ENCODE data around the gene HIF1A. TPM values are rescaled to one million over a fixed set of nuclear protein-coding genes. Genes with fewer than 3 reads are reported as not detected.

The HIF1A gene
- total and polyA plus RNA-seq, 9 donors = 51.8 to 86.7 (median 59.1) TPM

- WGBS (ENCODE audit: insufficient coverage) = 80% methylated on average over 1 of the region's 3 CpGs
- peak; percentile 18 for DNase-seq
- peak overlapping the region; percentile 17 for H3K27ac ChIP-seq (ENCODE audit: low read length)
- H3K27me3 ChIP-seq (ENCODE audit: control insufficient read depth, insufficient read depth, low read length) = no peaks in the 10 kb centered on the region
- no peaks in the 10 kb centered on the region for H3K36me3 ChIP-seq (ENCODE audit: control insufficient read depth, insufficient read depth, low read length)
- no peaks in the 10 kb centered on the region for H3K4me1 ChIP-seq (ENCODE audit: control insufficient read depth, insufficient read depth, low read length)
- no peak overlapping the region for H3K4me3 ChIP-seq (ENCODE audit: low read length)
- no peaks in the 10 kb centered on the region for H3K9me3 ChIP-seq (replicated peaks; ENCODE audit: control insufficient read depth, low read depth, low read length)
Measured at GRCh38 chr14:61671082-61671481, 24.2 kb upstream of the HIF1A start.

- no peak overlapping the region for H3K27ac ChIP-seq (ENCODE audit: low read length)
- WGBS (ENCODE audit: insufficient coverage) = 87% methylated on average over 4 of the region's 7 CpGs
- H3K4me3 ChIP-seq (ENCODE audit: low read length) = no peak overlapping the region
- DNase-seq = no peak
- no peaks in the 10 kb centered on the region for H3K4me1 ChIP-seq (ENCODE audit: control insufficient read depth, insufficient read depth, low read length)
- no peaks in the 10 kb centered on the region for H3K36me3 ChIP-seq (ENCODE audit: control insufficient read depth, insufficient read depth, low read length)
- H3K9me3 ChIP-seq (replicated peaks; ENCODE audit: control insufficient read depth, low read depth, low read length) = no peaks in the 10 kb centered on the region
- no peaks in the 10 kb centered on the region for H3K27me3 ChIP-seq (ENCODE audit: control insufficient read depth, insufficient read depth, low read length)
Measured at GRCh38 chr14:61672796-61673195, 22.5 kb upstream of the HIF1A start.

GRCh38 chr14:61673305-61673704 is 22.0 kb upstream of the HIF1A start:
- Histone ChIP-seq H3K9me3 (replicated peaks; ENCODE audit: control insufficient read depth, low read depth, low read length) (no peaks in the 10 kb centered on the region), H3K27me3 (ENCODE audit: control insufficient read depth, insufficient read depth, low read length) (no peaks in the 10 kb centered on the region), H3K4me1 (ENCODE audit: control insufficient read depth, insufficient read depth, low read length) (no peaks in the 10 kb centered on the region), H3K27ac (ENCODE audit: low read length) (no peak overlapping the region), H3K4me3 (ENCODE audit: low read length) (no peak overlapping the region), H3K36me3 (ENCODE audit: control insufficient read depth, insufficient read depth, low read length) (no peaks in the 10 kb centered on the region)
- DNase-seq = no peak
- WGBS (ENCODE audit: insufficient coverage) = no CpG with 5 or more reads among the region's 5 CpGs

- no peaks in the 10 kb centered on the region for H3K4me1 ChIP-seq (ENCODE audit: control insufficient read depth, insufficient read depth, low read length)
- no peak overlapping the region for H3K4me3 ChIP-seq (ENCODE audit: low read length)
- DNase-seq = no peak
- no peaks in the 10 kb centered on the region for H3K36me3 ChIP-seq (ENCODE audit: control insufficient read depth, insufficient read depth, low read length)
- H3K27ac ChIP-seq (ENCODE audit: low read length) = no peak overlapping the region
- no peaks in the 10 kb centered on the region for H3K9me3 ChIP-seq (replicated peaks; ENCODE audit: control insufficient read depth, low read depth, low read length)
- WGBS (ENCODE audit: insufficient coverage) = no CpG with 5 or more reads among the region's 3 CpGs
- no peaks in the 10 kb centered on the region for H3K27me3 ChIP-seq (ENCODE audit: control insufficient read depth, insufficient read depth, low read length)
Measured at GRCh38 chr14:61675291-61675690, 20.0 kb upstream of the HIF1A start.

- no peak for DNase-seq
- no peak overlapping the region for H3K4me3 ChIP-seq (ENCODE audit: low read length)
- no peaks in the 10 kb centered on the region for H3K27me3 ChIP-seq (ENCODE audit: control insufficient read depth, insufficient read depth, low read length)
- no peaks in the 10 kb centered on the region for H3K9me3 ChIP-seq (replicated peaks; ENCODE audit: control insufficient read depth, low read depth, low read length)
- H3K36me3 ChIP-seq (ENCODE audit: control insufficient read depth, insufficient read depth, low read length) = no peaks in the 10 kb centered on the region
- H3K27ac ChIP-seq (ENCODE audit: low read length) = no peak overlapping the region
- no peaks in the 10 kb centered on the region for H3K4me1 ChIP-seq (ENCODE audit: control insufficient read depth, insufficient read depth, low read length)
Measured at GRCh38 chr14:61677479-61677878, 17.8 kb upstream of the HIF1A start.

- Histone ChIP-seq H3K27me3 (ENCODE audit: control insufficient read depth, insufficient read depth, low read length) (no peaks in the 10 kb centered on the region), H3K9me3 (replicated peaks; ENCODE audit: control insufficient read depth, low read depth, low read length) (no peaks in the 10 kb centered on the region), H3K4me1 (ENCODE audit: control insufficient read depth, insufficient read depth, low read length) (no peaks in the 10 kb centered on the region), H3K36me3 (ENCODE audit: control insufficient read depth, insufficient read depth, low read length) (no peaks in the 10 kb centered on the region), H3K4me3 (ENCODE audit: low read length) (no peak overlapping the region), H3K27ac (ENCODE audit: low read length) (no peak overlapping the region)
- no peak for DNase-seq
- no CpG with 5 or more reads among the region's 2 CpGs for WGBS (ENCODE audit: insufficient coverage)
Measured at GRCh38 chr14:61678975-61679374, 16.3 kb upstream of the HIF1A start.

GRCh38 chr14:61681413-61681812 is 13.9 kb upstream of the HIF1A start:
- Histone ChIP-seq H3K4me3 (ENCODE audit: low read length) (no peak overlapping the region), H3K27me3 (ENCODE audit: control insufficient read depth, insufficient read depth, low read length) (no peaks in the 10 kb centered on the region), H3K4me1 (ENCODE audit: control insufficient read depth, insufficient read depth, low read length) (no peaks in the 10 kb centered on the region), H3K36me3 (ENCODE audit: control insufficient read depth, insufficient read depth, low read length) (no peaks in the 10 kb centered on the region), H3K9me3 (replicated peaks; ENCODE audit: control insufficient read depth, low read depth, low read length) (no peaks in the 10 kb centered on the region), H3K27ac (ENCODE audit: low read length) (no peak overlapping the region)
- WGBS (ENCODE audit: insufficient coverage) = 92% methylated on average over 5 of the region's 6 CpGs
- DNase-seq = no peak

- H3K9me3 ChIP-seq (replicated peaks; ENCODE audit: control insufficient read depth, low read depth, low read length) = no peaks in the 10 kb centered on the region
- DNase-seq = no peak
- H3K27ac ChIP-seq (ENCODE audit: low read length) = no peak overlapping the region
- H3K36me3 ChIP-seq (ENCODE audit: control insufficient read depth, insufficient read depth, low read length) = no peaks in the 10 kb centered on the region
- no peaks in the 10 kb centered on the region for H3K4me1 ChIP-seq (ENCODE audit: control insufficient read depth, insufficient read depth, low read length)
- no peak overlapping the region for H3K4me3 ChIP-seq (ENCODE audit: low read length)
- H3K27me3 ChIP-seq (ENCODE audit: control insufficient read depth, insufficient read depth, low read length) = no peaks in the 10 kb centered on the region
- WGBS (ENCODE audit: insufficient coverage) = no CpG with 5 or more reads among the region's 2 CpGs
Measured at GRCh38 chr14:61683108-61683507, 12.2 kb upstream of the HIF1A start.

GRCh38 chr14:61690039-61690438 is 5.3 kb upstream of the HIF1A start:
- H3K9me3 ChIP-seq (replicated peaks; ENCODE audit: control insufficient read depth, low read depth, low read length) = no peaks in the 10 kb centered on the region
- peaks cover 3% of the 10 kb centered on the region for H3K4me1 ChIP-seq (ENCODE audit: control insufficient read depth, insufficient read depth, low read length)
- no peak for DNase-seq
- H3K36me3 ChIP-seq (ENCODE audit: control insufficient read depth, insufficient read depth, low read length) = no peaks in the 10 kb centered on the region
- WGBS (ENCODE audit: insufficient coverage) = no CpG with 5 or more reads among the region's 3 CpGs
- H3K27ac ChIP-seq (ENCODE audit: low read length) = no peak overlapping the region
- H3K27me3 ChIP-seq (ENCODE audit: control insufficient read depth, insufficient read depth, low read length) = no peaks in the 10 kb centered on the region
- no peak overlapping the region for H3K4me3 ChIP-seq (ENCODE audit: low read length)

GRCh38 chr14:61690982-61691381 is 4.3 kb upstream of the HIF1A start:
- no peak overlapping the region for H3K4me3 ChIP-seq (ENCODE audit: low read length)
- H3K27me3 ChIP-seq (ENCODE audit: control insufficient read depth, insufficient read depth, low read length) = no peaks in the 10 kb centered on the region
- no peak for DNase-seq
- H3K27ac ChIP-seq (ENCODE audit: low read length) = no peak overlapping the region
- no peaks in the 10 kb centered on the region for H3K9me3 ChIP-seq (replicated peaks; ENCODE audit: control insufficient read depth, low read depth, low read length)
- peaks cover 3% of the 10 kb centered on the region for H3K4me1 ChIP-seq (ENCODE audit: control insufficient read depth, insufficient read depth, low read length)
- H3K36me3 ChIP-seq (ENCODE audit: control insufficient read depth, insufficient read depth, low read length) = no peaks in the 10 kb centered on the region
- WGBS (ENCODE audit: insufficient coverage) = 17% methylated on average over 1 of the region's 2 CpGs

- Histone ChIP-seq H3K36me3 (ENCODE audit: control insufficient read depth, insufficient read depth, low read length) (no peaks in the 10 kb centered on the region), H3K27ac (ENCODE audit: low read length) (no peak overlapping the region), H3K9me3 (replicated peaks; ENCODE audit: control insufficient read depth, low read depth, low read length) (no peaks in the 10 kb centered on the region), H3K4me1 (ENCODE audit: control insufficient read depth, insufficient read depth, low read length) (peaks cover 3% of the 10 kb centered on the region), H3K27me3 (ENCODE audit: control insufficient read depth, insufficient read depth, low read length) (no peaks in the 10 kb centered on the region), H3K4me3 (ENCODE audit: low read length) (no peak overlapping the region)
- no peak for DNase-seq
Measured at GRCh38 chr14:61691495-61691894, 3.8 kb upstream of the HIF1A start.

Measured in muscle of leg (tissue), 11 donors.